Activated CD4-positive, CD25-positive, alpha-beta regulatory T cell treated with anti-CD3 and anti-CD28 coated beads, Interleukin-2, amount 50 U/mL, for 72 hours (primary cell): Measurements from ENCODE around the gene FARP2.

Experiments used
- DNase-seq: peaks from one replicate; pipeline ENCODE4 v3.0.0; 2021

Gene FARP2

DNA sequence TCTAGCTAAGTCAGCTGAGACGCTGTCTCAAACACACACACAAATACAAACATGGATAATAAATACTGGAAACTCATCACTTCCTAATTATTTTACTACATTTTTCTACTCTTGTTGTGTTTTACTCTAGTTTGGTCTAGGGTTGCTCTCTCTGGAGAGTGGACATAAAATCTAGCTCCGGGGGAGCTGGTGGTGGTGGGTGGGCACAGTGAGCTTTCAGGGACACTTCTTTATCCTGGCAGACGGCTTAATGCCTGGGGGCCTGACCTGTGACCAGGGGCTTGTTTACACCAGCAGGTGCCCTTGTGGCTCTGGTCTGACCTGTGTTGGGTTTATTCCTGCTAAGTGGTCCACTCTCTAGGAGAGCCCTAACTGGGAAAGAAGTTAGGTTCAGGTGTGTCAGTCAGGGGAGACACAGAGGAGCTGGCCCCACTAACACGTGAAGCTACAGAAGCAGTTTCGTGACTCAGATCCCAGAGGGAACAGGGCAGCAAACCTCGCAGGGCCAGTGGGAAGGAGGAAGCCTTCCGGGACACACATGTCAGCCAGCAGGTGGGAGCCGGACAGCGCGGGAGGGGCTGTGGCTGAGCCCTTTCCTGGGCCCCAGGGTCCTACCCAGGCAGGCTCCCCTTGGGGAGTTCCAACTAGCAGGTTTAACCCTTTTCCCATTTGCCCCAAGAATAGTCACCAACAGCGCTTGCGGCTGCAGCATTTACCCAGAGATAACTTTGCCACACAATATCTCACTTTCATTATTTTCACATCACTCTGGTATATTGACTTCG lies 180.0 kb downstream of the FARP2 start:
- no peak for DNase-seq

GRCh38 chr2:241538838-241539615 lies 182.9 kb downstream of the FARP2 start:
- no peak for DNase-seq

- DNase-seq = no peak
These were observed 183.7 kb downstream of the FARP2 start for GRCh38 chr2:241539616-241540374.

DNA sequence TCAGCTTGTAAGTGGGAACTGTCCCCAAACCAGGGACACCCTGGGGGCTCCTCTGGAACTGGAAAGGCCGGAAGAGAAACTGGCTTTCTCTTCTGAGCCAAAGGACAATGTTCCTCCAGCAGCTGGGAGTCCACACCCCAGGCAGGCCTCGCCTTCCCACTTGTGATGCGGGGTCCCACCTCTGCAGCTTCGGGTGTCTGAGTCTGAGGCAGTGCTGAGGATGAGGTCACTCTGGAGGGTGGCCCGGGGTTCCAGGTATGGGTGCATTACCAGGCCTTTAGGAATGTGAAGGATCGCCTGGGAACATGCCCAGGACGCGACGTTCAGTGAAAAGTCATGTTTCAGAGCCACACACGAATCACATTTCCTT lies 184.3 kb downstream of the FARP2 start:
- no peak for DNase-seq

- peak; percentile 71 for DNase-seq
These were observed 184.9 kb downstream of the FARP2 start for GRCh38 chr2:241540771-241541561.

DNA sequence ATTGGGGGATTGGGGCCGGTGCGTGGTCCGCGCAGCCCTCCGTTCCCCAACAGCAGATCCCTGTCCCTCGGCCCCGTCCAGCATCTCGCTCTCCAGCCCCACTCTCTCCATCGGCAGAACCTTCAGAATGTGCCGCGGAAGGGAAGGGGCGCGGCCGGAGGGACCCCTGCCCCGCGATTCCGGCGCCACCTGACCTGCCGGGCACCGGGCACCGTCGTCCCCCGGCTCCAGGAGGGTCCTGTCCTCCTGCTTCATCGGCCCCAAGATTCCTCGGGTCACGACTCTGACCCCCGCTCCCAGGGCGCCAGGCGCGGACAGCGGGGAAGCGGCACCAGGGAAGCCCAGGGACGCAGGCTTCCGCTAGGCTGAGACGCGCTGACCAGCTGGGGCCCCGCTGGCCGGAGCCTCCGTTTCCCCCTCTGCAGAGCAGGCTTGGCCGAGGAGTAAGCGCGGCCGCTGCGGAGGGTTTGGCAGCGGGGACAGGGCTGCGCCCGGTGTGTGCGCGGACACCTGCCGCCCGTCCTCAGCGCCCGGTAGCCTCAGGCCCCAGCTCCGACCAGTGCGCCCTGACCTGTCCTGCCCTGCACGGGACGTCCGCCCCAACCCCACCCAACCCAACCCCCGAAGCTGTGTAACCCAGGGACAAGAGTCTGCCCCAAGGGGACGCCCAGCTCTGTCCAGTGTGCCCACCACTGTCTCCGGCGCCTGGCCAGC lies 185.6 kb downstream of the FARP2 start:
- DNase-seq = no peak

DNA sequence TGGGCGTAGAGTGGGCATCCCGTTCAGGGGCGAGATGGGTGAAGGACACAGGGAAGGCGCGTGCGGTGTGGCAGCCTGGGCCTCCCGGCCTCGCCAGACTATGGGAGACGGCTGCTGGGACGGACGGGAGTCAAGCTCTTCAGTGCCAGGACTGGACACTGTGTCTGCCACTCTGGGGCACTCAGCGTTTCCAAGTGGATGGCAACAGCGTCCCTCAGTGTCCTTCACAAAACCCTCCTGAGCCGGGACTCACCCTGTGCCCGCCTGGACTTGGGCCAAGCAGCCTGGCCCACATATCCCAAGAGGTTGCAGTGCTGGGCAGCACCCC lies 186.2 kb downstream of the FARP2 start:
- DNase-seq = no peak
